PFSK-1 (cell line): ENCODE measurements around the gene AP2B1.

Experiments used
- FOXP2 ChIP-seq: optimal IDR thresholded peaks from 2 replicates; pipeline ENCODE3; 2011; ENCODE audit warnings: borderline replicate concordance, control low read depth, inconsistent platforms; ENCODE audit not compliant: insufficient read depth; ENCODE audit errors: extremely low read length, extremely low read depth
- POLR2AphosphoS5 ChIP-seq: IDR thresholded peaks from 2 replicates; pipeline ENCODE4 v1.6.1; 2012; ENCODE audit warnings: low read depth, mild to moderate bottlenecking, control low read depth, low read length, moderate library complexity
- SIN3A ChIP-seq: IDR thresholded peaks from 2 replicates; pipeline ENCODE4 v1.6.1; 2012; ENCODE audit warnings: mild to moderate bottlenecking, low read length, moderate library complexity, borderline replicate concordance; ENCODE audit not compliant: insufficient read depth
- TAF1 ChIP-seq: IDR thresholded peaks from 2 replicates; pipeline ENCODE4 v1.6.1; 2012; ENCODE audit warnings: low read length, control low read depth, borderline replicate concordance; ENCODE audit not compliant: insufficient read depth
- TF ChIP-seq, protein P1 (sequence below), 2 experiments: IDR thresholded peaks; 2 replicates each; pipeline versions ENCODE4 v1.6.1 to v1.8.0; 2011 to 2012; ENCODE audit warnings: low read depth in 2 of 2, low read length in 2 of 2, control low read depth in 1 of 2, inconsistent platforms in 1 of 2, mild to moderate bottlenecking in 1 of 2, moderate library complexity in 1 of 2; ENCODE audit not compliant: insufficient read depth in 1 of 2

Gene AP2B1

DNA sequence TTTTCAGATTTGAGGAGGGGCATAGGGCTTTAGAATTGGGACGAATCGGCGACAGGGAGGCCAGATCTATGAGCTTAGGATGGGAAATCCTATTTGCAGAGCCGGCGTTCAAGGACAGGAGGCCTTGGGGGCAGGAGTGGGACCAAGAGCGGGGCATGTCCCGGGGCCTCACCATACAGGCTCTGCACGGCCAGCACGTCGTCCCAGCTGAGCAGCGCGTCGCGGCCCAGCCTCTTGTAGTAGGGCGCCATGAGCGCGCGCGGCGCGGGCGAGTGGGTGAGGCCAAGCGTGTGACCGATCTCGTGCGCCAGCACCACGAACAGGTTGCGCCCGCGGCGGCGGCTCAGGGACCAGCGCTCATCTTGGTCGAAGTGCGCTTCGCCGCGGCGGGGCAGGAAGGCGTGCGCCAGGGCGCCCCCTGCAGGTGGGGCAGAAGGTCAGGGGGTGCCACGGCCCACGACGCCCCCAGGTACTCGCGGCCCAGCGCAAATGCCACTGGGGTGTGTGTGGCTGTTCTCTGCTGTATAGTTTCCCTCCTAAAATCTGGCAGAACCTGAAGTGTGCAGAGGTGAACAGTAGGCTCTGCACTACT is 182.9 kb downstream of the AP2B1 start:
- TF ChIP-seq POLR2AphosphoS5 (no peak), FOXP2 (no peak), TAF1 (no peak), SIN3A (no peak)
- TF ChIP-seq, protein P1, sequence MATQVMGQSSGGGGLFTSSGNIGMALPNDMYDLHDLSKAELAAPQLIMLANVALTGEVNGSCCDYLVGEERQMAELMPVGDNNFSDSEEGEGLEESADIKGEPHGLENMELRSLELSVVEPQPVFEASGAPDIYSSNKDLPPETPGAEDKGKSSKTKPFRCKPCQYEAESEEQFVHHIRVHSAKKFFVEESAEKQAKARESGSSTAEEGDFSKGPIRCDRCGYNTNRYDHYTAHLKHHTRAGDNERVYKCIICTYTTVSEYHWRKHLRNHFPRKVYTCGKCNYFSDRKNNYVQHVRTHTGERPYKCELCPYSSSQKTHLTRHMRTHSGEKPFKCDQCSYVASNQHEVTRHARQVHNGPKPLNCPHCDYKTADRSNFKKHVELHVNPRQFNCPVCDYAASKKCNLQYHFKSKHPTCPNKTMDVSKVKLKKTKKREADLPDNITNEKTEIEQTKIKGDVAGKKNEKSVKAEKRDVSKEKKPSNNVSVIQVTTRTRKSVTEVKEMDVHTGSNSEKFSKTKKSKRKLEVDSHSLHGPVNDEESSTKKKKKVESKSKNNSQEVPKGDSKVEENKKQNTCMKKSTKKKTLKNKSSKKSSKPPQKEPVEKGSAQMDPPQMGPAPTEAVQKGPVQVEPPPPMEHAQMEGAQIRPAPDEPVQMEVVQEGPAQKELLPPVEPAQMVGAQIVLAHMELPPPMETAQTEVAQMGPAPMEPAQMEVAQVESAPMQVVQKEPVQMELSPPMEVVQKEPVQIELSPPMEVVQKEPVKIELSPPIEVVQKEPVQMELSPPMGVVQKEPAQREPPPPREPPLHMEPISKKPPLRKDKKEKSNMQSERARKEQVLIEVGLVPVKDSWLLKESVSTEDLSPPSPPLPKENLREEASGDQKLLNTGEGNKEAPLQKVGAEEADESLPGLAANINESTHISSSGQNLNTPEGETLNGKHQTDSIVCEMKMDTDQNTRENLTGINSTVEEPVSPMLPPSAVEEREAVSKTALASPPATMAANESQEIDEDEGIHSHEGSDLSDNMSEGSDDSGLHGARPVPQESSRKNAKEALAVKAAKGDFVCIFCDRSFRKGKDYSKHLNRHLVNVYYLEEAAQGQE (IDR thresholded peaks at IDR 0.05; ENCODE audit: insufficient read depth in 1 of 2, low read depth in 2 of 2, low read length in 2 of 2): no peak

DNA sequence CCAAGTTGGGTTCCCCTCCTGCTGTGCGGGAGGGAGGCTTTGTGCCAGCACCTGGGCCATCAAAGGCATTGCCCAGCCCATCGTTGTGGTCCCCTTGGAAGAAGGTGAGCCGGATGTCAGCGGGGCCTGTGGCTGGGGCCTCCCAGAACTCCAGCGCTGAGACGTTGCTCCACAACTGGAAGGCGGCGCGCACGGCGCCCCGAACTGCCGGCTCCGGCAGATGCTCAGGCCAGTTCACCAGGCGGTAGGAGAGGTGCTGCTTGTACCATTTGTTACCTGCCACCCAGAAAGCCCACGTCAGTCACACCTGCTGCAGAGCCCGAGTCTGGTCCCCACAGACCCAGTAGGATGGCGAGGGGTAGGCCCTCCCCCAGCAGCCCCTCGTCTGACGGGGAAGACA is 186.0 kb downstream of the AP2B1 start:
- no peak for TF ChIP-seq TAF1
- TF ChIP-seq FOXP2: no peak
- TF ChIP-seq SIN3A: no peak
- no peak for TF ChIP-seq POLR2AphosphoS5
- TF ChIP-seq, protein P1 (IDR thresholded peaks at IDR 0.05; ENCODE audit: insufficient read depth in 1 of 2, low read depth in 2 of 2, low read length in 2 of 2): no peak

DNA sequence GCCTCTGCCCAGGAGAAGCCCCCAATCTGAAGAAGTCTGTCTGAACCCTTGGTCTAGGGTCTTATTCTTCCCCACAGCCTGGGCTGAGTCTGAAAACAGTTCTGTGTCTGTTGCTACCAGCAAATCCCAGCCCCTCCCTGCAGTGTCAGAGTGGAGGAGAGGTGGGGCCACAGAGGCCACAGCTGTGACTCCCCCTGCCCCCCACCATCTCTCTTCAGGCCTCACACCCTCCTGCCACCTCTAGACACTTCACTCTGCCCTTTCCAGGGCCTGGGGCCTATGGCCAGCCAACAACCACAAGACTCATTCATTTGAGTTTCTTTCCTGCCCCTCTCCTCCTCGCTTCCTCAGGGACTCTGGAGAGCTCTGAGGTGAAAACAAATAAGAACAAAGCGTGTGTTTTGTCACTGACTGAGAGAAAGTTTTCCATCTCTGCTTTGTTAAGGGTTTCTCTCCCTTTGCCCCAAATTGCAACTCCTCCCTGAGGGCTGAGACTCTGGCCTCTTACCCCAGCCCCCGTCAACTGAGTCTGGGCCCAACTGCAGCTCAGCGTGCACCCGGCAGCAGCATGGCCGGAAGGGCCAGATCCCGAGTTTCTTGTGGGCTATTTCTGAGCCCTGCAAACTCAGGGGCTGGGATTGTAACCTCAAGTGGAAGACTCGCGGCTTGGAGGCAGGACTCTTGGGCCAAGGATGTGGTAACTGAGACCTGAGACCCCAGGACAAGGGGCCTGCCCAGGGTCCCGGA is 186.7 kb downstream of the AP2B1 start:
- TF ChIP-seq POLR2AphosphoS5 (peak; percentile 39; the same call in 1 of the 2 replicates), FOXP2 (peak; percentile 27), TAF1 (peak; percentile 31; the same call in 1 of the 2 replicates), SIN3A (no peak)
- TF ChIP-seq, protein P1 (IDR thresholded peaks at IDR 0.05; ENCODE audit: insufficient read depth in 1 of 2, low read depth in 2 of 2, low read length in 2 of 2): peak in 1 of 2 experiments; percentile 51; a peak in 2 of 4 replicates

DNA sequence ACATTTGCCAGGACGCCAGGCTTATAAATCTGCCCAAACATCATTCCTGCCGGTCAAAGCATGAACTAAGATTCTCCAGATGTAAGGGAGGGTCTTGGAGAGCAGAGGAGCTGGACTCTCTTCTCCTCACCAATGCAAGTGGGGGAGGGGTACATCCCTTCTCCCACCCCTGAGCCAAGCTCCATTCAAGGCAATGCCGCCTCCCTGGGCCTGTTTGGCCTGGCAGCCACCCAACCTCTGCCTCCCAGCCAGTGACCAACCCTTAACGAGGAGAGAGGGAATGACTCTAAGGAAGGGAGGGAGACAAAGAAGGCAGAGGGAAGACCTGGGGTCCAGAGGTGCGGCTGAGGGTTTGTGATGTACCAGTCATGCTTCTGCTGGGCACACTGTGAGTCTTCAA is 187.4 kb downstream of the AP2B1 start:
- TF ChIP-seq, protein P1 (IDR thresholded peaks at IDR 0.05; ENCODE audit: insufficient read depth in 1 of 2, low read depth in 2 of 2, low read length in 2 of 2): no peak
- TF ChIP-seq FOXP2 (no peak), POLR2AphosphoS5 (no peak), TAF1 (no peak; the same call in 1 of the 2 replicates), SIN3A (no peak)
